Large intestine (tissue), 3 donors: Measurements from ENCODE around the gene ABCA1. TPM values are rescaled to one million over a fixed set of nuclear protein-coding genes. Genes with fewer than 3 reads are reported as not detected.
A peak's percentile ranks its signal among the peaks of the same experiment; 100 is the strongest.

Experiments
- DNase-seq, 2 donors: peaks; one replicate each; pipeline versions ENCODE4 v3.0.0 to v3.0.0-alpha.2; 2013
- H3K27ac ChIP-seq: one replicate; pipeline ENCODE4 v1.5.1; 2013; ENCODE audit warnings: low read length
- H3K27me3 ChIP-seq: 2 replicates; pipeline ENCODE4 v1.6.1; 2013; ENCODE audit warnings: low read length; ENCODE audit not compliant: control insufficient read depth, insufficient read depth
- H3K36me3 ChIP-seq: 2 replicates; pipeline ENCODE4 v1.6.1; 2013; ENCODE audit warnings: low read length; ENCODE audit not compliant: control insufficient read depth, insufficient read depth
- H3K4me1 ChIP-seq: one replicate; pipeline ENCODE4 v1.6.1; 2013; ENCODE audit warnings: low read length; ENCODE audit not compliant: control insufficient read depth, insufficient read depth
- H3K4me3 ChIP-seq: one replicate; pipeline ENCODE4 v1.5.1; 2013; ENCODE audit warnings: low read length
- H3K9me3 ChIP-seq: one replicate; pipeline ENCODE4 v1.6.1; 2013; ENCODE audit warnings: mild to moderate bottlenecking, low read depth, low read length, moderate library complexity; ENCODE audit not compliant: control insufficient read depth
- WGBS: methylation state at CpG from one replicate; pipeline ENCODE4 v1.1.5; 2013; ENCODE audit warnings: low lambda C conversion rate; ENCODE audit not compliant: insufficient coverage; 5-methylcytosine and 5-hydroxymethylcytosine counted together
- polyA plus RNA-seq: library from polyadenylated mRNA; unstranded; fragments of 120-200 nt; gene quantifications from one replicate; pipeline ENCODE4 v1.2.1, GENCODE V29; 2013

The ABCA1 gene
- polyA plus RNA-seq, 1 donor = 8.6 TPM

- H3K9me3 ChIP-seq = no peaks in the 10 kb centered on the region
- no peaks in the 10 kb centered on the region for H3K36me3 ChIP-seq
- peaks cover 3% of the 10 kb centered on the region for H3K4me1 ChIP-seq
- H3K4me3 ChIP-seq = peak overlapping the region; percentile 96
- DNase-seq = no peak
- H3K27ac ChIP-seq = peak overlapping the region; percentile 98
- H3K27me3 ChIP-seq = no peaks in the 10 kb centered on the region
- WGBS = no CpG with 5 or more reads among the region's 1 CpG
Measured at GRCh38 chr9:104746798-104747197, 181.2 kb downstream of the ABCA1 start.

GRCh38 chr9:104746285-104746684, 181.7 kb downstream of the ABCA1 start:
- Histone ChIP-seq H3K4me3 (no peak overlapping the region), H3K36me3 (no peaks in the 10 kb centered on the region), H3K27ac (no peak overlapping the region), H3K4me1 (peaks cover 3% of the 10 kb centered on the region), H3K27me3 (no peaks in the 10 kb centered on the region), H3K9me3 (no peaks in the 10 kb centered on the region)
- DNase-seq = no peak
- WGBS = 62% methylated on average over 2 of the region's 2 CpGs

- no peak for DNase-seq
- H3K27ac ChIP-seq = no peak overlapping the region
- H3K36me3 ChIP-seq = no peaks in the 10 kb centered on the region
- no peak overlapping the region for H3K4me3 ChIP-seq
- no peaks in the 10 kb centered on the region for H3K9me3 ChIP-seq
- H3K27me3 ChIP-seq = no peaks in the 10 kb centered on the region
- H3K4me1 ChIP-seq = peaks cover 3% of the 10 kb centered on the region
- 38% methylated on average over 1 of the region's 1 CpG for WGBS
Measured at GRCh38 chr9:104745852-104746251, 182.1 kb downstream of the ABCA1 start.

GRCh38 chr9:104743376-104743985, 184.5 kb downstream of the ABCA1 start:
- peak; percentile 50 to 54 for DNase-seq
- H3K4me3 ChIP-seq = no peak overlapping the region
- no peaks in the 10 kb centered on the region for H3K36me3 ChIP-seq
- no peak overlapping the region for H3K27ac ChIP-seq
- no peaks in the 10 kb centered on the region for H3K9me3 ChIP-seq
- H3K27me3 ChIP-seq = no peaks in the 10 kb centered on the region
- WGBS = 67% methylated on average over 2 of the region's 7 CpGs
- no peaks in the 10 kb centered on the region for H3K4me1 ChIP-seq

- no peak for DNase-seq
- Histone ChIP-seq H3K36me3 (no peaks in the 10 kb centered on the region), H3K4me3 (no peak overlapping the region), H3K9me3 (no peaks in the 10 kb centered on the region), H3K4me1 (no peaks in the 10 kb centered on the region), H3K27ac (no peak overlapping the region), H3K27me3 (no peaks in the 10 kb centered on the region)
- no CpG with 5 or more reads among the region's 1 CpG for WGBS
Measured at GRCh38 chr9:104740621-104741020, 187.3 kb downstream of the ABCA1 start.

- no peak overlapping the region for H3K27ac ChIP-seq
- no peaks in the 10 kb centered on the region for H3K4me1 ChIP-seq
- no peaks in the 10 kb centered on the region for H3K36me3 ChIP-seq
- no peak overlapping the region for H3K4me3 ChIP-seq
- WGBS = 40% methylated on average over 1 of the region's 3 CpGs
- H3K9me3 ChIP-seq = no peaks in the 10 kb centered on the region
- DNase-seq = no peak
- H3K27me3 ChIP-seq = no peaks in the 10 kb centered on the region
Measured at GRCh38 chr9:104738452-104738851, 189.5 kb downstream of the ABCA1 start.

Other genes starting within 250 kb of the ABCA1 start
- gene OR13D1, start 233.6 kb downstream of the ABCA1 start, polyA plus RNA-seq = not detected
- 48.8 TPM for gene NIPSNAP3A, start 180.5 kb downstream of the ABCA1 start, polyA plus RNA-seq
- 4.6 TPM for gene NIPSNAP3B, start 164.0 kb downstream of the ABCA1 start, polyA plus RNA-seq